PC-9 (cell line): ENCODE data around the gene EDEM1. TPM values are rescaled to one million over a fixed set of nuclear protein-coding genes. Genes with fewer than 3 reads are reported as not detected.

Source experiments
- BruUV-seq: library from RNA; stranded (reverse); fragments of 400-500 nt; replicated peaks from 2 replicates; lab custom pipeline; 2021; lab: Mats Ljungman, UMichigan
- CTCF ChIA-PET: fragments of 300-600 bp; sonication (Branson Sonifier 250); formaldehyde crosslinking; loops from one replicate; lab custom pipeline; 2022; ENCODE audit warnings: antibody characterized with exemption; lab: Charles Lee
- POLR2A ChIA-PET: fragments of 300-600 bp; sonication (Branson Sonifier 250); formaldehyde crosslinking; loops from one replicate; lab custom pipeline; 2022; ENCODE audit warnings: antibody characterized with exemption; ENCODE audit not compliant: unreplicated experiment; lab: Charles Lee
- DNase-seq, 2 experiments: peaks; one replicate each; pipeline versions ENCODE4 v3.0.0 to v3.0.0-alpha.2; 2015 to 2022; ENCODE audit warnings: mixed read lengths in 1 of 2
- H2AFZ ChIP-seq: fragments of 200-600 bp; sonication (generic); 2 replicates; pipeline ENCODE4 v1.8.1; 2017; ENCODE audit warnings: antibody characterized with exemption
- H3F3A ChIP-seq: fragments of 200-600 bp; sonication (generic); 2 replicates; pipeline ENCODE4 v1.8.1; 2017; ENCODE audit warnings: antibody characterized with exemption, mild to moderate bottlenecking, low read depth; ENCODE audit not compliant: insufficient read depth
- H3K27ac ChIP-seq: fragments of 200-600 bp; sonication (generic); 2 replicates; pipeline ENCODE4 v1.6.1; 2016; ENCODE audit warnings: mixed run types
- H3K27me3 ChIP-seq: fragments of 200-600 bp; sonication (generic); 2 replicates; pipeline ENCODE4 v1.6.1; 2016; ENCODE audit warnings: low read depth, mixed run types; ENCODE audit not compliant: insufficient read depth
- H3K36me3 ChIP-seq: fragments of 200-600 bp; sonication (generic); 2 replicates; pipeline ENCODE4 v1.6.1; 2016; ENCODE audit warnings: low read depth, mixed run types
- H3K4me1 ChIP-seq: fragments of 200-600 bp; sonication (generic); replicated peaks from 2 replicates; pipeline ENCODE4 v1.6.1; 2016; ENCODE audit warnings: mixed run types; ENCODE audit not compliant: insufficient read depth
- H3K4me2 ChIP-seq: fragments of 200-600 bp; sonication (generic); 2 replicates; pipeline ENCODE4 v1.6.1; 2017; ENCODE audit warnings: mixed run types
- H3K4me3 ChIP-seq: fragments of 200-600 bp; sonication (generic); 2 replicates; pipeline ENCODE4 v1.6.1; 2016; ENCODE audit warnings: mixed run types
- H3K79me2 ChIP-seq: fragments of 200-600 bp; sonication (generic); 2 replicates; pipeline ENCODE4 v1.6.1; 2017; ENCODE audit warnings: low read depth, mixed run types
- H3K9me2 ChIP-seq: fragments of 200-600 bp; sonication (generic); 2 replicates; pipeline ENCODE4 v1.8.1; 2017; ENCODE audit warnings: mild to moderate bottlenecking; ENCODE audit not compliant: insufficient read depth
- H3K9me3 ChIP-seq: fragments of 200-600 bp; sonication (generic); 2 replicates; pipeline ENCODE4 v1.8.1; 2016; ENCODE audit warnings: low read depth; ENCODE audit not compliant: insufficient read depth
- H4K20me1 ChIP-seq: fragments of 200-600 bp; sonication (generic); 2 replicates; pipeline ENCODE4 v1.8.1; 2017; ENCODE audit not compliant: insufficient read depth
- CTCF ChIP-seq: fragments of 200-600 bp; sonication (generic); conservative IDR thresholded peaks from 2 replicates; pipeline ENCODE4 v1.6.1; 2017; ENCODE audit warnings: mixed run types, antibody characterized with exemption, mild to moderate bottlenecking, moderate library complexity
- EZH2 ChIP-seq: fragments of 200-600 bp; sonication (generic); IDR thresholded peaks from 2 replicates; pipeline ENCODE4 v1.8.0; 2017; ENCODE audit warnings: antibody characterized with exemption, low read depth
- intact Hi-C: fragments of 100-400 bp; cut with micrococcal nuclease; formaldehyde crosslinking; loops from one replicate; pipeline ENCODE4 v1.10.0; 2022; ENCODE audit not compliant: unreplicated experiment
- total RNA-seq: library from RNA; stranded (reverse); gene quantifications from 2 replicates; pipeline ENCODE4 v1.2.3, GENCODE V29; 2021

The EDEM1 gene
- total RNA-seq, 1 experiment from 2014 or later = 55.9 TPM

- intact Hi-C loops = loop anchor here (5.0 to 10.0 kb wide), 2 partner anchors 1564 to 1911 kb away; no protein-coding TSS in a partner anchor
- POLR2A ChIA-PET = no interaction called here
- no peak overlapping the region for H2AFZ ChIP-seq
Measured at GRCh38 chr3:5231074-5231473, 43.6 kb downstream of the EDEM1 start.

GRCh38 chr3:5231487-5231886, 44.0 kb downstream of the EDEM1 start:
- Histone ChIP-seq H3K27ac (no peak overlapping the region), H3K9me3 (no peaks in the 10 kb centered on the region), H3K79me2 (no peaks in the 10 kb centered on the region), H3K36me3 (no peaks in the 10 kb centered on the region), H3F3A (no peaks in the 10 kb centered on the region), H3K4me2 (no peak overlapping the region), H3K4me1 (no peaks in the 10 kb centered on the region), H3K9me2 (no peaks in the 10 kb centered on the region), H2AFZ (no peak overlapping the region), H3K27me3 (no peaks in the 10 kb centered on the region), H3K4me3 (no peak overlapping the region), H4K20me1 (no peaks in the 10 kb centered on the region)
- DNase-seq = no peak
- ChIA-PET CTCF (no interaction called here), POLR2A (interaction anchor here (0.7 kb wide), 1 partner anchor 546 kb away, joined by 3 read pairs; no protein-coding TSS in a partner anchor)
- no TSS peak for BruUV-seq
- TF ChIP-seq EZH2 = no peak
- TF ChIP-seq CTCF = no peak
- intact Hi-C loops = loop anchor here (5.0 to 10.0 kb wide), 2 partner anchors 1563 to 1911 kb away; no protein-coding TSS in a partner anchor

More at GRCh38 chr3:5231074-5231473, 43.6 kb downstream of the EDEM1 start:
- TF ChIP-seq CTCF (no peak), EZH2 (no peak)
- Histone ChIP-seq H3K4me1 (no peaks in the 10 kb centered on the region), H3K4me3 (no peak overlapping the region), H3K27me3 (no peaks in the 10 kb centered on the region), H3K9me3 (no peaks in the 10 kb centered on the region), H3K36me3 (no peaks in the 10 kb centered on the region), H4K20me1 (no peaks in the 10 kb centered on the region), H3K4me2 (no peak overlapping the region), H3K27ac (no peak overlapping the region), H3K9me2 (no peaks in the 10 kb centered on the region), H3F3A (no peaks in the 10 kb centered on the region), H3K79me2 (no peaks in the 10 kb centered on the region)
- CTCF ChIA-PET = no interaction called here
- no TSS peak for BruUV-seq
- no peak for DNase-seq

GRCh38 chr3:5232570-5232969, 45.1 kb downstream of the EDEM1 start:
- Histone ChIP-seq H3K79me2 (no peaks in the 10 kb centered on the region), H3K4me1 (no peaks in the 10 kb centered on the region), H3K27me3 (no peaks in the 10 kb centered on the region), H4K20me1 (no peaks in the 10 kb centered on the region), H3K9me3 (no peaks in the 10 kb centered on the region), H3K36me3 (no peaks in the 10 kb centered on the region), H3K4me2 (no peak overlapping the region), H3K4me3 (no peak overlapping the region), H3K9me2 (no peaks in the 10 kb centered on the region), H2AFZ (no peak overlapping the region), H3K27ac (no peak overlapping the region), H3F3A (no peaks in the 10 kb centered on the region)
- POLR2A ChIA-PET = no interaction called here
- TF ChIP-seq EZH2 (no peak), CTCF (no peak)
- intact Hi-C loops = loop anchor here (5.0 to 10.0 kb wide), 2 partner anchors 1562 to 1910 kb away; no protein-coding TSS in a partner anchor
- CTCF ChIA-PET = no interaction called here
- no peak for DNase-seq
- no TSS peak for BruUV-seq
